Left lung (tissue), 10 donors: Measurements from ENCODE around the gene TMEM243. TPM values are rescaled to one million over a fixed set of nuclear protein-coding genes. Genes with fewer than 3 reads are reported as not detected.

Experiments used
- ATAC-seq: fragments of 200-7000 bp; cut with Tn5 transposase; one replicate; pipeline ENCODE4 v1.9.1; 2020; ENCODE audit warnings: moderate library complexity
- DNase-seq, 4 donors: peaks; one replicate each; pipeline ENCODE4 v3.0.0-alpha.2; 2013 to 2020
- H3K27ac ChIP-seq, 2 donors: fragments of 200-600 bp; sonication (generic) in 1 of 2; one replicate each; pipeline versions ENCODE4 v1.5.0 to v1.8.0; 2020 to 2021
- H3K27me3 ChIP-seq, 2 donors: fragments of 200-600 bp; sonication (generic) in 1 of 2; one replicate each; pipeline versions ENCODE4 v1.5.0 to v1.8.0; 2020 to 2021
- H3K36me3 ChIP-seq, 2 donors: fragments of 200-600 bp; sonication (generic) in 1 of 2; one replicate each; pipeline versions ENCODE4 v1.5.0 to v1.8.0; 2020 to 2021
- H3K4me1 ChIP-seq, 2 donors: fragments of 200-600 bp; one replicate each; pipeline ENCODE4 v1.8.0; 2021
- H3K4me3 ChIP-seq, 2 donors: fragments of 200-600 bp; sonication (generic) in 1 of 2; one replicate each; pipeline versions ENCODE4 v1.5.0 to v1.8.0; 2020 to 2021; ENCODE audit warnings: mild to moderate bottlenecking in 1 of 2
- H3K9me3 ChIP-seq, 2 donors: fragments of 200-600 bp; sonication (generic) in 1 of 2; one replicate each; pipeline versions ENCODE4 v1.5.0 to v1.8.0; 2020 to 2021
- CTCF ChIP-seq, 2 donors: fragments of 200-600 bp; sonication (generic) in 1 of 2; IDR thresholded peaks; one replicate each; pipeline versions ENCODE4 v1.5.0 to v1.8.0; 2021; ENCODE audit warnings: antibody characterized with exemption in 2 of 2
- intact Hi-C, 2 donors: fragments of 100-400 bp; cut with DNase I; formaldehyde crosslinking; loops; one replicate each; pipeline versions ENCODE4 v1.11.2 to v1.14.2; 2022
- polyA plus RNA-seq, 6 donors: library from polyadenylated mRNA; unstranded; fragments of 120-200 nt; gene quantifications; one replicate each; pipeline ENCODE4 v1.2.1, GENCODE V29; 2013; ENCODE audit not compliant: insufficient read length in 6 of 6
- total RNA-seq, 2 donors: library from RNA; stranded (reverse); fragmentation: NEBNext Ultra II Directional; extraction: Animal tissue kit (Norgen Biotek cat#: 25700); gene quantifications; one replicate each; pipeline ENCODE4 v1.2.1, GENCODE V29; 2021
- donor health status: DM: no; HTN: yes; CAD: no.
- donor health status: DM: no; HTN: no; CAD: no.

TMEM243 gene
- total and polyA plus RNA-seq, 8 donors = 46.5 to 99.1 (median 76.1) TPM

GRCh38 chr7:87171282-87171934, 48.1 kb downstream of the TMEM243 start:
- ATAC-seq = no peak

GRCh38 chr7:87170828-87171227, 48.7 kb downstream of the TMEM243 start:
- intact Hi-C loops = no loop called here
- peaks cover 0 to 100% of the 10 kb centered on the region in 2 donors for H3K36me3 ChIP-seq
- no peak overlapping the region for H3K4me3 ChIP-seq
- ATAC-seq = no peak
- DNase-seq = no peak
- H3K27ac ChIP-seq = no peak overlapping the region
- no peaks in the 10 kb centered on the region for H3K9me3 ChIP-seq
- no peaks in the 10 kb centered on the region for H3K4me1 ChIP-seq
- H3K27me3 ChIP-seq = no peaks in the 10 kb centered on the region
- no peak for TF ChIP-seq CTCF (IDR thresholded peaks at IDR 0.05)

More at GRCh38 chr7:87171282-87171934, 48.1 kb downstream of the TMEM243 start:
- TF ChIP-seq CTCF (IDR thresholded peaks at IDR 0.05) = no peak
- Histone ChIP-seq H3K9me3 (no peaks in the 10 kb centered on the region), H3K27me3 (no peaks in the 10 kb centered on the region), H3K4me3 (no peak overlapping the region), H3K27ac (no peak overlapping the region), H3K36me3 (peaks cover 0 to 100% of the 10 kb centered on the region in 2 donors), H3K4me1 (no peaks in the 10 kb centered on the region)
- intact Hi-C loops = no loop called here
- DNase-seq = no peak

DNA sequence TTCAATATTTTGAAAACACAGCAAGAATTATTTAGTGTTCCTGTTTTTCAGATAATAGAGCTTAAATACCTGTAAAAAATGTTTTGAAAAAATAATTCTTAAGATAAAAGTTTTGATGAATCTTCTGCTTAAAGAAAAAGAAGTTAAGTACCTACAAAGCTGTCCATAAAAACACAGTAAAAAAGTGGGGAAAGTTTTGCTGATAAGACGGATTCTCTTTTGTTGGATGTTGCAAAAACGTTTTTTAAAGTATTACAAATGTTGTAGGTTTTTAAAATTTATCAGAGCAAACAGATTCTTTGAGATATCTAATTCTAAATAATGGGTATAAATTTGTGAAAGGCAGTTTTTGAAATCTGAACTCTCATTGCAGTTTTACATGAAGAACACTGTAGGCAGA, 55.1 kb downstream of the TMEM243 start:
- Histone ChIP-seq H3K4me1 (no peaks in the 10 kb centered on the region), H3K36me3 (peaks cover 0 to 68% of the 10 kb centered on the region in 2 donors), H3K4me3 (no peak overlapping the region), H3K27me3 (no peaks in the 10 kb centered on the region), H3K27ac (no peak overlapping the region), H3K9me3 (no peaks in the 10 kb centered on the region)
- no peak for TF ChIP-seq CTCF (IDR thresholded peaks at IDR 0.05)
- no peak for ATAC-seq
- DNase-seq = no peak
- intact Hi-C loops = no loop called here

DNA sequence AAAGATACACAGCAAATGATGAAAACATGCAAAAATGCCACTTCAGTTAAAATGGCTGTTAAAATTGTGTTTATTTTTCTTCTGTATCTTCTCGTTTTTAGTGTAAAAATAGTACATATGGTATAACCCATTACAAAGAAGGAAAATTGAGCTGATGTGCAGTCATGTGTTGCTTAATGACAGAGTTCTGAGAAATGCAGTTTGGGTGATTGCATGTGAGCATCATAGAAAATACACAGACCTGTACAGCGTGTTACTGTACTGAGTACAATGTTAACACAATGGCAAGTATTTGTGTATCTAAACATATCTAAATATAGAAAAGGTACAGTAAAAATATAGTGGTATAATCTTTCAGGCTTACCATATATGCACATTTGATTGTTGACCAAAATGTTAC, 60.0 kb downstream of the TMEM243 start:
- ATAC-seq (no peak), DNase-seq (no peak)
- H3K36me3 ChIP-seq = peaks cover 0 to 19% of the 10 kb centered on the region in 2 donors
- H3K4me3 ChIP-seq = no peak overlapping the region
- intact Hi-C loops = no loop called here
- H3K9me3 ChIP-seq = no peaks in the 10 kb centered on the region
- peaks cover 20 to 31% of the 10 kb centered on the region in 2 donors for H3K4me1 ChIP-seq
- H3K27me3 ChIP-seq = no peaks in the 10 kb centered on the region
- TF ChIP-seq CTCF (IDR thresholded peaks at IDR 0.05) = no peak
- H3K27ac ChIP-seq = no peak overlapping the region

DNA sequence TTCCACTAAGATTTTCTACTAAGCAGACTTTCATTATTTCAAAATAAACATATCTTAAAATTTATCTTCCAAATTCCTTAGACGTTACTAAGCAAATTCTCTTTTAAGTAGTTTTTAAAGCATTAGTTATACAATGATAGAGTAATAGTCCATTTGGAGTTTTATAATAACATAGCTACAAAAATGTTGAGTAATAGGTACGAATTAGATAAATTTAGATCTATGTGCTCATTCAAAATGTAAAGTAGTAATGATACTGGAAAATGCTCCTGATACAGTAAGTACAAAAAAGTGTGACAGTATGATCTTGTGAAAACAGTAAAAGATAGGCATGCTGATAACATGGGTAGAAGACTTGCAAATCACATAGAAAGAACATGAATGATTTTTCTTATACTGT, 62.8 kb downstream of the TMEM243 start:
- H3K4me1 ChIP-seq = peaks cover 27 to 42% of the 10 kb centered on the region in 2 donors
- TF ChIP-seq CTCF (IDR thresholded peaks at IDR 0.05) = no peak
- no peak overlapping the region for H3K27ac ChIP-seq
- no peaks in the 10 kb centered on the region for H3K9me3 ChIP-seq
- peaks cover 0 to 3% of the 10 kb centered on the region in 2 donors for H3K36me3 ChIP-seq
- no peak overlapping the region for H3K4me3 ChIP-seq
- no peak for DNase-seq
- no peak for ATAC-seq
- no peaks in the 10 kb centered on the region for H3K27me3 ChIP-seq
- intact Hi-C loops = no loop called here
